Cardiac fibroblast (primary cell): ENCODE results near the gene KRTAP3-1.

Source experiments
- DNase-seq, 2 donors: peaks; one replicate each; pipeline versions ENCODE4 v3.0.0 to v3.0.0-alpha.2; 2010; ENCODE audit warnings: low read depth in 2 of 2
- H3K4me3 ChIP-seq, 2 donors: replicated peaks in 1 of 2; 1 replicate in 1 of 2; 2 replicates in 1 of 2; pipeline ENCODE4 v1.5.1; 2011; ENCODE audit warnings: low read depth in 2 of 2, low read length in 2 of 2, mild to moderate bottlenecking in 2 of 2, moderate library complexity in 1 of 2
- TF ChIP-seq, protein P1 (sequence below): IDR thresholded peaks from one replicate; pipeline ENCODE4 v1.5.1; 2011; ENCODE audit warnings: low read depth, mild to moderate bottlenecking, low read length, inconsistent platforms

The KRTAP3-1 gene

DNA sequence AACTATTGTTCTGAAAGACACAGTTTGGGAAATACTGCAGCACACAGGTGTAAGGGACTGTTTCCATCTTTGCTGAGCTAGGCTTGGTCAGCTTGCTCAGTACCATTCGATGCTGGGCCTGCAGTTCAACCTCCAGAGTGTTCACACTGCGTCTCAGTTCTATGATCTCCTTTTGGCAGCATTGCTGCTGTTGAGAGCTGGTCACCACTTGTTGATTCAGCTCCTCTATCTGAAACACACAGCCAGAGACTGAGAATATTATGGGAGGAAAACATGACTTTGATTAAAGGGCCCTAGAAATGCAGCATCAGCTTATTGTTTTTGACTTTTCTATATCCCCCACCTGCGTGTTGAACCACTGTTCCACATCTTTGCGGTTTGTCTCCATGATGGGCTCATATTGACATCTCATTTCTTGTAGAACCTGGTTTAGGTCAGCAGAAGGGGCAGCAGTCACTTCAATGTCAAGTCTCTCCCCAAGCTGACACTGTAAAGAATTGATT, 46.8 kb downstream of the KRTAP3-1 start:
- DNase-seq, result no peak
- no peak overlapping the region for H3K4me3 ChIP-seq
- TF ChIP-seq, protein P1, sequence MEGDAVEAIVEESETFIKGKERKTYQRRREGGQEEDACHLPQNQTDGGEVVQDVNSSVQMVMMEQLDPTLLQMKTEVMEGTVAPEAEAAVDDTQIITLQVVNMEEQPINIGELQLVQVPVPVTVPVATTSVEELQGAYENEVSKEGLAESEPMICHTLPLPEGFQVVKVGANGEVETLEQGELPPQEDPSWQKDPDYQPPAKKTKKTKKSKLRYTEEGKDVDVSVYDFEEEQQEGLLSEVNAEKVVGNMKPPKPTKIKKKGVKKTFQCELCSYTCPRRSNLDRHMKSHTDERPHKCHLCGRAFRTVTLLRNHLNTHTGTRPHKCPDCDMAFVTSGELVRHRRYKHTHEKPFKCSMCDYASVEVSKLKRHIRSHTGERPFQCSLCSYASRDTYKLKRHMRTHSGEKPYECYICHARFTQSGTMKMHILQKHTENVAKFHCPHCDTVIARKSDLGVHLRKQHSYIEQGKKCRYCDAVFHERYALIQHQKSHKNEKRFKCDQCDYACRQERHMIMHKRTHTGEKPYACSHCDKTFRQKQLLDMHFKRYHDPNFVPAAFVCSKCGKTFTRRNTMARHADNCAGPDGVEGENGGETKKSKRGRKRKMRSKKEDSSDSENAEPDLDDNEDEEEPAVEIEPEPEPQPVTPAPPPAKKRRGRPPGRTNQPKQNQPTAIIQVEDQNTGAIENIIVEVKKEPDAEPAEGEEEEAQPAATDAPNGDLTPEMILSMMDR, result no peak

DNA sequence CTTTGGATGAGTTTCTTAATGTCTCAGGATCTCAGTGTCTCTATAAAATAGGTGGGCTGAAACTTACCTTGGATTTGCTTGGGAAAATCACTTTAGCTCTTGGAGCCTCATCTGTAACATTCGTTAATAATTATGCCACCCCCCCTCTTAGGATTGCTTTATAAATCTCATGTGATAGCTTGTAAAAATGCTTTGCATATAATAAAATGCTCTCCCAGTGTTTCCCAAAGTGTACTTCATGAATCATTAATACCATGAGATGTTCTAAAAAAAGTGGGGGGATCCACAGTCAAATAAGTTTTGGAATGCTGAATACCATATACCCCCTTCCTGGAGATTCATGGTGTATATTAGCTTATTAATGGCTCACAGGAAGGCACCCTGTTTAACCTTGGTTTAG, 47.3 kb downstream of the KRTAP3-1 start:
- no peak overlapping the region for H3K4me3 ChIP-seq
- TF ChIP-seq, protein P1, result no peak
- no peak for DNase-seq

DNA sequence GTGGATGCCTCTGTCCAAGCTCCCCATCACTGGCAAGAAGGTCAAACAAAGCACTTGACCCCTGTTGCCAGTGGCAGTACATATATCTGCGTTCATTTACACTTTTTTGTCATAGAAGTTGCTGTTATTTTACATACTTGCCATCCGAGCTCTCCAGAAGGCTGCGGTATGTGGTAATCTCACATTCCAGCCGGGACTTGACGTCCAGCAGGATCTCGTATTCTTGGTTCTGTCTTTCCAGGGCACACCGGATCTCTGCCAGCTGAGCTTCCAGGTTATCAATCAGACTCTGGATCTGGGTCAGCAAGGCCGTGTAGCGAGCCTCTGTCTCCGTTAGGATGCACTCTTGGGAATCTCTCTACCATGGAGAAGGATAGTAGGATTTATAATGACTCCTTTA, 48.8 kb downstream of the KRTAP3-1 start:
- no peak overlapping the region for H3K4me3 ChIP-seq
- TF ChIP-seq, protein P1, result no peak
- DNase-seq, result peak; percentile 9 to 39
